Lower lobe of right lung (tissue), 2 donors: Measurements from ENCODE around the gene GRIP1. TPM values are rescaled to one million over a fixed set of nuclear protein-coding genes. Genes with fewer than 3 reads are reported as not detected.
A peak's percentile ranks its signal among the peaks of the same experiment; 100 is the strongest.

Experiments used
- ATAC-seq, 2 donors: fragments of 200-7000 bp; cut with Tn5 transposase; one replicate each; pipeline ENCODE4 v1.9.1; 2020 to 2022; ENCODE audit warnings: mild to moderate bottlenecking in 2 of 2, moderate library complexity in 2 of 2
- DNase-seq: peaks from one replicate; pipeline ENCODE4 v3.0.0-alpha.2; 2020
- H3K27ac ChIP-seq: fragments of 200-600 bp; one replicate; pipeline ENCODE4 v1.8.0; 2022
- H3K27me3 ChIP-seq: fragments of 200-600 bp; one replicate; pipeline ENCODE4 v1.8.0; 2022; ENCODE audit warnings: low read depth
- H3K36me3 ChIP-seq: fragments of 200-600 bp; one replicate; pipeline ENCODE4 v1.8.0; 2022; ENCODE audit warnings: mild to moderate bottlenecking
- H3K4me1 ChIP-seq: fragments of 200-600 bp; one replicate; pipeline ENCODE4 v1.8.0; 2022
- H3K4me3 ChIP-seq: fragments of 200-600 bp; one replicate; pipeline ENCODE4 v1.8.0; 2022; ENCODE audit warnings: mild to moderate bottlenecking
- H3K9me3 ChIP-seq: fragments of 200-600 bp; one replicate; pipeline ENCODE4 v1.8.0; 2022
- CTCF ChIP-seq: fragments of 200-600 bp; IDR thresholded peaks from one replicate; pipeline ENCODE4 v1.8.0; 2022; ENCODE audit warnings: antibody characterized with exemption, mild to moderate bottlenecking
- intact Hi-C: fragments of 100-400 bp; cut with DNase I; formaldehyde crosslinking; loops from one replicate; pipeline ENCODE4 v1.11.0; 2022
- total RNA-seq: library from RNA; stranded (reverse); fragmentation: NEBNext Ultra II Directional; extraction: Animal tissue kit (Norgen Biotek cat#: 25700); gene quantifications from one replicate; pipeline ENCODE4 v1.2.1, GENCODE V29; 2021
- donor health status: DM: no; HTN: yes; CAD: no; lungs with severe emphysema.

The GRIP1 gene
- total RNA-seq, 1 donor from 2014 or later, result 4.3 TPM

- DNase-seq (no peak), ATAC-seq (no peak)
- Histone ChIP-seq H3K4me3 (no peak overlapping the region), H3K27me3 (no peaks in the 10 kb centered on the region), H3K9me3 (no peaks in the 10 kb centered on the region), H3K27ac (no peak overlapping the region), H3K36me3 (no peaks in the 10 kb centered on the region), H3K4me1 (no peaks in the 10 kb centered on the region)
- intact Hi-C loops, result no loop called here
- TF ChIP-seq CTCF, result no peak
Measured at GRCh38 chr12:66397574-66398290, 281.1 kb downstream of the GRIP1 start.

GRCh38 chr12:66393890-66394289 is 285.0 kb downstream of the GRIP1 start:
- Histone ChIP-seq H3K27me3 (no peaks in the 10 kb centered on the region), H3K9me3 (no peaks in the 10 kb centered on the region), H3K36me3 (no peaks in the 10 kb centered on the region), H3K27ac (no peak overlapping the region), H3K4me1 (no peaks in the 10 kb centered on the region), H3K4me3 (no peak overlapping the region)
- DNase-seq, result no peak
- intact Hi-C loops, result no loop called here
- no peak for ATAC-seq
- no peak for TF ChIP-seq CTCF

- H3K4me3 ChIP-seq, result no peak overlapping the region
- no peak overlapping the region for H3K27ac ChIP-seq
- no peaks in the 10 kb centered on the region for H3K9me3 ChIP-seq
- ATAC-seq (no peak), DNase-seq (no peak)
- no peaks in the 10 kb centered on the region for H3K36me3 ChIP-seq
- H3K4me1 ChIP-seq, result no peaks in the 10 kb centered on the region
- intact Hi-C loops, result no loop called here
- H3K27me3 ChIP-seq, result no peaks in the 10 kb centered on the region
- no peak for TF ChIP-seq CTCF
Measured at GRCh38 chr12:66392266-66392915, 286.5 kb downstream of the GRIP1 start.

- intact Hi-C loops, result no loop called here
Measured at GRCh38 chr12:66388517-66388916, 290.4 kb downstream of the GRIP1 start.

GRCh38 chr12:66387117-66387516 is 291.8 kb downstream of the GRIP1 start:
- DNase-seq, result no peak
- Histone ChIP-seq H3K27ac (no peak overlapping the region), H3K36me3 (no peaks in the 10 kb centered on the region), H3K4me3 (no peak overlapping the region), H3K27me3 (no peaks in the 10 kb centered on the region), H3K9me3 (no peaks in the 10 kb centered on the region), H3K4me1 (no peaks in the 10 kb centered on the region)
- no peak for ATAC-seq
- no peak for TF ChIP-seq CTCF
- intact Hi-C loops, result no loop called here

More at GRCh38 chr12:66388517-66388916, 290.4 kb downstream of the GRIP1 start:
- peak; percentile 68 to 77 for ATAC-seq
- no peaks in the 10 kb centered on the region for H3K9me3 ChIP-seq
- no peaks in the 10 kb centered on the region for H3K27me3 ChIP-seq
- H3K4me1 ChIP-seq, result no peaks in the 10 kb centered on the region
- no peak for TF ChIP-seq CTCF
- H3K4me3 ChIP-seq, result no peak overlapping the region
- no peak for DNase-seq
- H3K36me3 ChIP-seq, result no peaks in the 10 kb centered on the region
- H3K27ac ChIP-seq, result no peak overlapping the region
